GM12878 (cell line): ENCODE measurements around the gene NHEJ1. TPM values are rescaled to one million over a fixed set of nuclear protein-coding genes. Genes with fewer than 3 reads are reported as not detected.
A peak's percentile ranks its signal among the peaks of the same experiment; 100 is the strongest.

Experiments
- ATAC-seq: fragments of 200-7000 bp; cut with Tn5 transposase; 3 replicates; pipeline ENCODE4 v1.9.1; 2020; ENCODE audit warnings: mild to moderate bottlenecking, moderate library complexity
- BruUV-seq: library from RNA; stranded (reverse); fragments of 400-500 nt; replicated peaks from 2 replicates; lab custom pipeline; 2021; lab: Mats Ljungman, UMichigan
- CTCF ChIA-PET: fragments of 300-600 bp; sonication (Branson Sonifier 250); formaldehyde crosslinking; extraction: SDS; loops from one replicate; lab custom pipeline; 2021; ENCODE audit warnings: inconsistent platforms; lab: Yijun Ruan, JAX
- POLR2A ChIA-PET: fragments of 350-600 bp; formaldehyde crosslinking; extraction: SDS; loops from one replicate; lab custom pipeline; 2021; ENCODE audit warnings: inconsistent platforms; lab: Charles Lee
- RAD21 ChIA-PET: fragments of 300-600 bp; sonication (Branson Sonifier 250); formaldehyde crosslinking; loops from one replicate; lab custom pipeline; 2023; ENCODE audit warnings: antibody characterized with exemption; ENCODE audit not compliant: unreplicated experiment; lab: Charles Lee
- SMC1A ChIA-PET: fragments of 300-600 bp; sonication (Branson Sonifier 250); formaldehyde crosslinking; loops from one replicate; lab custom pipeline; 2023; ENCODE audit not compliant: unreplicated experiment, uncharacterized antibody; lab: Charles Lee
- DNase-seq: peaks from one replicate; pipeline ENCODE4 v3.0.0-alpha.2; 2011; ENCODE audit warnings: low read depth, low spot score
- FAIRE-seq: peaks from 3 replicates; lab custom pipeline; 2011; peaks lifted over from hg19 to GRCh38; lab: Jason Lieb, UNC
- H2AFZ ChIP-seq: 2 replicates; pipeline ENCODE4 v1.6.0; 2011; ENCODE audit warnings: low read depth, low read length, control low read depth; ENCODE audit not compliant: control insufficient read depth
- H3K27ac ChIP-seq: 2 replicates; pipeline ENCODE4 v1.5.1; 2011; ENCODE audit warnings: control low read depth; ENCODE audit not compliant: control insufficient read depth, insufficient read depth
- H3K27me3 ChIP-seq, 2 experiments: replicated peaks in 1 of 2; 2 replicates each; pipeline versions ENCODE4 v1.6.0 to v1.6.1; 2011; ENCODE audit warnings: low read length in 1 of 2; ENCODE audit not compliant: control insufficient read depth in 2 of 2, insufficient read depth in 2 of 2
- H3K36me3 ChIP-seq, 2 experiments: 2 replicates each; pipeline ENCODE4 v1.5.1; 2011; ENCODE audit warnings: low read length in 1 of 2; ENCODE audit not compliant: control insufficient read depth in 2 of 2, insufficient read depth in 2 of 2
- H3K4me1 ChIP-seq: 2 replicates; pipeline ENCODE4 v1.6.1; 2011; ENCODE audit warnings: mild to moderate bottlenecking, low read length, moderate library complexity, mixed read lengths; ENCODE audit not compliant: control insufficient read depth, insufficient read depth
- H3K4me2 ChIP-seq: 2 replicates; pipeline ENCODE4 v1.6.0; 2011; ENCODE audit warnings: control low read depth; ENCODE audit not compliant: control insufficient read depth, insufficient read depth
- H3K4me3 ChIP-seq: fragments of 200-600 bp; sonication (generic); 2 replicates; pipeline ENCODE4 v1.5.1; 2016
- H3K79me2 ChIP-seq: 2 replicates; pipeline ENCODE4 v1.6.0; 2011; ENCODE audit warnings: low read length; ENCODE audit not compliant: control insufficient read depth, insufficient read depth
- H3K9ac ChIP-seq: 2 replicates; pipeline ENCODE4 v1.8.0; 2011; ENCODE audit warnings: low read length, control low read depth, mixed read lengths; ENCODE audit not compliant: control insufficient read depth, insufficient read depth
- H3K9me3 ChIP-seq: replicated peaks from 3 replicates; pipeline ENCODE4 v1.5.1; 2011; ENCODE audit warnings: mild to moderate bottlenecking, low read length; ENCODE audit not compliant: control insufficient read depth, insufficient read depth
- H4K20me1 ChIP-seq: 2 replicates; pipeline ENCODE4 v1.6.0; 2011; ENCODE audit not compliant: control insufficient read depth, insufficient read depth
- BRCA1 ChIP-seq: IDR thresholded peaks from 2 replicates; pipeline ENCODE4 v1.6.1; 2011; ENCODE audit warnings: low read depth, low read length, improper control_type of control experiment
- CBFB ChIP-seq: IDR thresholded peaks from 2 replicates; pipeline ENCODE4 v1.6.1; 2016; ENCODE audit warnings: antibody characterized with exemption, low read depth
- CREM ChIP-seq: IDR thresholded peaks from 2 replicates; pipeline ENCODE4 v1.6.1; 2014; ENCODE audit warnings: antibody characterized with exemption, low read depth
- EED ChIP-seq: sonication (generic); IDR thresholded peaks from 2 replicates; pipeline ENCODE4 v1.6.1; 2016; ENCODE audit warnings: antibody characterized with exemption, low read depth
- EGR1 ChIP-seq, 2 experiments: IDR thresholded peaks; 1 replicate in 1 of 2; 2 replicates in 1 of 2; pipeline ENCODE4 v1.6.1; 2011 to 2012; ENCODE audit warnings: low read depth in 2 of 2, low read length in 2 of 2, borderline replicate concordance in 1 of 2, mild to moderate bottlenecking in 1 of 2, moderate library complexity in 1 of 2
- EP300 ChIP-seq, 2 experiments: fragments of 150-350 bp in 1 of 2; IDR thresholded peaks; 2 replicates each; pipeline ENCODE4 v1.6.1; 2011 to 2012; ENCODE audit warnings: low read depth in 2 of 2, low read length in 2 of 2, borderline replicate concordance in 1 of 2, improper control_type of control experiment in 1 of 2, inconsistent platforms in 1 of 2; ENCODE audit not compliant: control insufficient read depth in 1 of 2
- FOS ChIP-seq: IDR thresholded peaks from 3 replicates; pipeline ENCODE4 v1.6.1; 2011; ENCODE audit warnings: borderline replicate concordance; ENCODE audit not compliant: insufficient read length; ENCODE audit errors: extremely low read depth
- GATAD2B ChIP-seq: fragments of 450-650 bp; conservative IDR thresholded peaks from 2 replicates; pipeline ENCODE4 v1.6.1; 2017; ENCODE audit warnings: low read depth, mild to moderate bottlenecking, moderate library complexity
- IRF5 ChIP-seq: fragments of 450-650 bp; IDR thresholded peaks from 2 replicates; pipeline ENCODE4 v1.6.1; 2017; ENCODE audit warnings: borderline replicate concordance
- KLF5 ChIP-seq: fragments of 450-650 bp; IDR thresholded peaks from 2 replicates; pipeline ENCODE4 v1.6.1; 2014; ENCODE audit warnings: mild to moderate bottlenecking; ENCODE audit not compliant: partially characterized antibody
- LARP7 ChIP-seq: fragments of 450-650 bp; IDR thresholded peaks from 2 replicates; pipeline ENCODE4 v1.6.1; 2017; ENCODE audit warnings: mild to moderate bottlenecking
- MTA3 ChIP-seq: IDR thresholded peaks from 2 replicates; pipeline ENCODE4 v1.6.1; 2012; ENCODE audit warnings: low read length, inconsistent platforms, borderline replicate concordance
- MXI1 ChIP-seq: fragments of 150-350 bp; IDR thresholded peaks from 2 replicates; pipeline ENCODE4 v1.6.1; 2011; ENCODE audit warnings: low read depth, mild to moderate bottlenecking, inconsistent platforms, low read length, improper control_type of control experiment
- NR2C1 ChIP-seq: fragments of 450-650 bp; IDR thresholded peaks from 2 replicates; pipeline ENCODE4 v1.6.1; 2017; ENCODE audit warnings: antibody characterized with exemption, mild to moderate bottlenecking, moderate library complexity
- RELA ChIP-seq: fragments of 450-650 bp; IDR thresholded peaks from 2 replicates; pipeline ENCODE4 v1.8.0; 2014; ENCODE audit warnings: borderline replicate concordance; ENCODE audit not compliant: partially characterized antibody
- SUZ12 ChIP-seq: fragments of 200-600 bp; sonication (generic); IDR thresholded peaks from one replicate; pipeline ENCODE4 v1.6.1; 2018; ENCODE audit warnings: antibody characterized with exemption, mild to moderate bottlenecking; ENCODE audit not compliant: unreplicated experiment
- TAF1 ChIP-seq: IDR thresholded peaks from 2 replicates; pipeline ENCODE4 v1.6.1; 2011; ENCODE audit warnings: mild to moderate bottlenecking, low read depth, low read length, borderline replicate concordance
- TCF12 ChIP-seq: IDR thresholded peaks from 2 replicates; pipeline ENCODE4 v1.6.1; 2011; ENCODE audit warnings: low read depth, mild to moderate bottlenecking, low read length
- ZNF207 ChIP-seq: fragments of 450-650 bp; IDR thresholded peaks from 2 replicates; pipeline ENCODE4 v1.6.1; 2014; ENCODE audit warnings: antibody characterized with exemption, mild to moderate bottlenecking, borderline replicate concordance
- WGBS: methylation state at CpG from one replicate; pipeline ENCODE4 v1.1.6; 2016; ENCODE audit warnings: low lambda C conversion rate; ENCODE audit not compliant: insufficient replicate concordance, insufficient coverage; ENCODE audit errors: missing lambda C conversion rate; 5-methylcytosine and 5-hydroxymethylcytosine counted together
- in situ Hi-C: fragments of 300-500 bp; cut with MboI; formaldehyde crosslinking; loops from 9 replicates; pipeline ENCODE4 v1.14.3; 2018; ENCODE audit warnings: mixed read lengths
- intact Hi-C: fragments of 100-400 bp; cut with micrococcal nuclease; formaldehyde crosslinking; loops from one replicate; pipeline ENCODE4 v1.14.2; 2022; ENCODE audit not compliant: unreplicated experiment
- polyA plus RNA-seq, 11 experiments: library from polyadenylated mRNA; depleted of rRNA in 4 of 11; unstranded in 6 of 11; stranded (reverse) in 5 of 11; fragments of >200 nt; fragmentation: Nextera tagmentation in 4 of 11; fragmentation: Illumina TruSeq in 1 of 11; extraction: Ambion mirVana in 4 of 11; extraction: Trizol in 1 of 11; gene quantifications; 1 replicate in 1 of 11; 2 replicates in 10 of 11; pipeline versions ENCODE4 v1.2.1 to v1.2.3, GENCODE V29; 2011 to 2016; ENCODE audit warnings: inconsistent platforms in 2 of 11, missing spikeins in 2 of 11, low read depth in 1 of 11
- total RNA-seq, 4 experiments: library from RNA; depleted of rRNA in 3 of 4; stranded (reverse); fragments of >200 nt in 3 of 4; fragmentation: Illumina TruSeq in 1 of 4; extraction: Trizol in 1 of 4; gene quantifications; 2 replicates each; pipeline versions ENCODE4 v1.2.1 to v1.2.3, GENCODE V29; 2013 to 2021
- TF ChIP-seq, protein P1 (sequence below): fragments of 450-650 bp; IDR thresholded peaks from 2 replicates; pipeline ENCODE4 v1.6.1; 2016; ENCODE audit warnings: mild to moderate bottlenecking, moderate library complexity, borderline replicate concordance

Gene NHEJ1
- total and polyA plus RNA-seq, 10 of the 15 experiments (the other 5 are each of a cell fraction or from before 2014, with no cell fraction given) = 11.8 to 20.2 (median 17.0) TPM

GRCh38 chr2:219163156-219163555 lies 2.5 kb upstream of the NHEJ1 start (continued):
- no peak for TF ChIP-seq EGR1 (IDR thresholded peaks at IDR 0.05; ENCODE audit: borderline replicate concordance in 1 of 2, low read depth in 2 of 2, low read length in 2 of 2)
- no peak for TF ChIP-seq GATAD2B
- TF ChIP-seq SUZ12 = no peak
- TF ChIP-seq MXI1 = no peak
- TF ChIP-seq MTA3 = no peak
- TF ChIP-seq ZNF207 = no peak
- TF ChIP-seq CBFB = no peak
- TF ChIP-seq KLF5 = no peak

GRCh38 chr2:219161097-219161496 lies 482 bp upstream of the NHEJ1 start:
- H3K4me3 ChIP-seq = peak overlapping the region; percentile 85
- RAD21 ChIA-PET = interaction anchor here (3.4 kb wide), 1 partner anchor 134 kb away, joined by 30 read pairs; no protein-coding TSS in a partner anchor
- H3K4me2 ChIP-seq = peak overlapping the region; percentile 96
- ATAC-seq = no peak
- no peaks in the 10 kb centered on the region for H3K27me3 ChIP-seq
- peaks cover 4% of the 10 kb centered on the region; the same call in 1 of the 2 replicates for H3K4me1 ChIP-seq
- no peak overlapping the region; the same call in 1 of the 2 replicates for H3K27ac ChIP-seq
- no peak for DNase-seq
- H4K20me1 ChIP-seq = no peaks in the 10 kb centered on the region
- H3K79me2 ChIP-seq = peaks cover 2% of the 10 kb centered on the region
- FAIRE-seq = no peak
- no peak overlapping the region; the same call in 1 of the 2 replicates for H2AFZ ChIP-seq
- no peaks in the 10 kb centered on the region for H3K36me3 ChIP-seq
- intact Hi-C loops (loop anchor here (2.0 to 5.0 kb wide), 2 partner anchors 94 to 226 kb away; partner anchors contain the start of gene DNPEP), in situ Hi-C loops (no loop called here)
- peak overlapping the region; percentile 80; the same call in 1 of the 2 replicates for H3K9ac ChIP-seq
- no peaks in the 10 kb centered on the region for H3K9me3 ChIP-seq
- WGBS = 37% methylated on average over 4 of the region's 4 CpGs
- CTCF ChIA-PET = interaction anchor here (1.9 kb wide), 1 partner anchor 86 kb away, joined by 4 read pairs; no protein-coding TSS in a partner anchor
- SMC1A ChIA-PET = no interaction called here
- POLR2A ChIA-PET = no interaction called here
- BruUV-seq = no TSS peak
- no peak for TF ChIP-seq NR2C1
- TF ChIP-seq TCF12 = no peak
- no peak for TF ChIP-seq TAF1
- TF ChIP-seq EP300 (IDR thresholded peaks at IDR 0.05; ENCODE audit: borderline replicate concordance in 1 of 2, control insufficient read depth in 1 of 2, low read depth in 2 of 2, low read length in 2 of 2) = no peak
- no peak for TF ChIP-seq FOS
- no peak for TF ChIP-seq RELA
- TF ChIP-seq IRF5 = no peak
- no peak for TF ChIP-seq EED
- TF ChIP-seq BRCA1 = no peak
- no peak for TF ChIP-seq LARP7
- TF ChIP-seq, protein P1, sequence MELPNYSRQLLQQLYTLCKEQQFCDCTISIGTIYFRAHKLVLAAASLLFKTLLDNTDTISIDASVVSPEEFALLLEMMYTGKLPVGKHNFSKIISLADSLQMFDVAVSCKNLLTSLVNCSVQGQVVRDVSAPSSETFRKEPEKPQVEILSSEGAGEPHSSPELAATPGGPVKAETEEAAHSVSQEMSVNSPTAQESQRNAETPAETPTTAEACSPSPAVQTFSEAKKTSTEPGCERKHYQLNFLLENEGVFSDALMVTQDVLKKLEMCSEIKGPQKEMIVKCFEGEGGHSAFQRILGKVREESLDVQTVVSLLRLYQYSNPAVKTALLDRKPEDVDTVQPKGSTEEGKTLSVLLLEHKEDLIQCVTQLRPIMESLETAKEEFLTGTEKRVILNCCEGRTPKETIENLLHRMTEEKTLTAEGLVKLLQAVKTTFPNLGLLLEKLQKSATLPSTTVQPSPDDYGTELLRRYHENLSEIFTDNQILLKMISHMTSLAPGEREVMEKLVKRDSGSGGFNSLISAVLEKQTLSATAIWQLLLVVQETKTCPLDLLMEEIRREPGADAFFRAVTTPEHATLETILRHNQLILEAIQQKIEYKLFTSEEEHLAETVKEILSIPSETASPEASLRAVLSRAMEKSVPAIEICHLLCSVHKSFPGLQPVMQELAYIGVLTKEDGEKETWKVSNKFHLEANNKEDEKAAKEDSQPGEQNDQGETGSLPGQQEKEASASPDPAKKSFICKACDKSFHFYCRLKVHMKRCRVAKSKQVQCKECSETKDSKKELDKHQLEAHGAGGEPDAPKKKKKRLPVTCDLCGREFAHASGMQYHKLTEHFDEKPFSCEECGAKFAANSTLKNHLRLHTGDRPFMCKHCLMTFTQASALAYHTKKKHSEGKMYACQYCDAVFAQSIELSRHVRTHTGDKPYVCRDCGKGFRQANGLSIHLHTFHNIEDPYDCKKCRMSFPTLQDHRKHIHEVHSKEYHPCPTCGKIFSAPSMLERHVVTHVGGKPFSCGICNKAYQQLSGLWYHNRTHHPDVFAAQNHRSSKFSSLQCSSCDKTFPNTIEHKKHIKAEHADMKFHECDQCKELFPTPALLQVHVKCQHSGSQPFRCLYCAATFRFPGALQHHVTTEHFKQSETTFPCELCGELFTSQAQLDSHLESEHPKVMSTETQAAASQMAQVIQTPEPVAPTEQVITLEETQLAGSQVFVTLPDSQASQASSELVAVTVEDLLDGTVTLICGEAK = no peak
- no peak for TF ChIP-seq CREM
